Measurements from ENCODE around the gene PAM. TPM values are rescaled to one million over a fixed set of nuclear protein-coding genes. Genes with fewer than 3 reads are reported as not detected.

PAM gene
- total RNA-seq, 4 donors from 2014 or later, result 73.0 to 181 (median 138) TPM

- H3K36me3 ChIP-seq, result no peaks in the 10 kb centered on the region
- intact Hi-C loops (cut with DNase I; ENCODE audit: low total_unique reads), result no loop called here
- no peak for DNase-seq
- in situ Hi-C loops (cut with MboI; ENCODE audit: low pct_ligation_motif_present in 1 of 4, low pct_unique_long_range_greater_than_20kb in 1 of 4, low sequenced_read_pairs in 3 of 4), result no loop called here
- no peak overlapping the region for H3K27ac ChIP-seq
- H3K4me1 ChIP-seq, result peaks cover 0 to 22% (median 12%) of the 10 kb centered on the region in 4 donors
- H3K9me3 ChIP-seq, result no peaks in the 10 kb centered on the region
- TF ChIP-seq CTCF (IDR thresholded peaks at IDR 0.05) (no peak), POLR2A (IDR thresholded peaks at IDR 0.05) (no peak), POLR2AphosphoS5 (IDR thresholded peaks at IDR 0.05) (no peak), EP300 (IDR thresholded peaks at IDR 0.05; ENCODE audit: low read depth) (no peak)
- no peaks in the 10 kb centered on the region for H3K27me3 ChIP-seq
- H3K4me3 ChIP-seq, result no peak overlapping the region
- 78 to 91% methylated on average over 3 to 4 of the region's 4 CpGs for WGBS, 2 donors (ENCODE audit: low coverage in 1 of 2)
Measured at GRCh38 chr5:102809033-102809432, 53.9 kb downstream of the PAM start.

DNA sequence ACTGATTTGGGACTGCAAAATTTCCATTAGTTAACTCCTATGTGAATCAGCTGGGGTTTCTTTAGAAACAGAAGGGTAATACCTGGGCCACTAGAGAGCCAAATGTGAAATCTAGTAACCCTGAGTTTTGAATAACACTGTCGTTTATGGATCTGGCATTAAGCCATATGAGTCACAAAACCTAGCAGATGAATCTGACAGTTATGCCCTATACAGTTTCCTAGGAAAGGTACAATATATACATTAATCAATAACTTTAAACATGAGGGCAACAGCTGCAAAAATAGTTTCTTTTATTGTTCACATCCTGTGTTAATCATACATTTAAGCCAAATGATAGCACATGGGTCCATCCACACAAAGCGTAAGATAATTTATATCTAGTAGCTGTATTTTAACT lies 56.9 kb downstream of the PAM start:
- Histone ChIP-seq H3K27ac (no peak overlapping the region), H3K27me3 (no peaks in the 10 kb centered on the region), H3K36me3 (no peaks in the 10 kb centered on the region), H3K4me3 (no peak overlapping the region), H3K4me1 (peaks cover 0 to 35% (median 18%) of the 10 kb centered on the region in 4 donors), H3K9me3 (no peaks in the 10 kb centered on the region)
- no peak for DNase-seq
- intact Hi-C loops (cut with DNase I; ENCODE audit: low total_unique reads), result no loop called here
- in situ Hi-C loops (cut with MboI; ENCODE audit: low pct_ligation_motif_present in 1 of 4, low pct_unique_long_range_greater_than_20kb in 1 of 4, low sequenced_read_pairs in 3 of 4), result no loop called here
- WGBS, 2 donors (ENCODE audit: low coverage in 1 of 2), result 22 to 30% methylated on average over 2 of the region's 2 CpGs
- no peak for TF ChIP-seq POLR2A (IDR thresholded peaks at IDR 0.05)
- no peak for TF ChIP-seq EP300 (IDR thresholded peaks at IDR 0.05; ENCODE audit: low read depth)
- TF ChIP-seq CTCF (IDR thresholded peaks at IDR 0.05), result no peak
- TF ChIP-seq POLR2AphosphoS5 (IDR thresholded peaks at IDR 0.05), result no peak

GRCh38 chr5:102813740-102814139 lies 58.6 kb downstream of the PAM start:
- in situ Hi-C loops (cut with MboI; ENCODE audit: low pct_ligation_motif_present in 1 of 4, low pct_unique_long_range_greater_than_20kb in 1 of 4, low sequenced_read_pairs in 3 of 4) (no loop called here), intact Hi-C loops (cut with DNase I; ENCODE audit: low total_unique reads) (no loop called here)
- Histone ChIP-seq H3K4me3 (no peak overlapping the region), H3K36me3 (no peaks in the 10 kb centered on the region), H3K27ac (no peak overlapping the region), H3K27me3 (no peaks in the 10 kb centered on the region), H3K4me1 (peaks cover 0 to 24% (median 13%) of the 10 kb centered on the region in 4 donors), H3K9me3 (no peaks in the 10 kb centered on the region)
- no peak for TF ChIP-seq POLR2A (IDR thresholded peaks at IDR 0.05)
- no peak for TF ChIP-seq EP300 (IDR thresholded peaks at IDR 0.05; ENCODE audit: low read depth)
- TF ChIP-seq CTCF (IDR thresholded peaks at IDR 0.05), result no peak
- no peak for TF ChIP-seq POLR2AphosphoS5 (IDR thresholded peaks at IDR 0.05)
- WGBS, 2 donors (ENCODE audit: low coverage in 1 of 2), result 0 to 33% methylated on average over 1 of the region's 1 CpG
- DNase-seq, result no peak

DNA sequence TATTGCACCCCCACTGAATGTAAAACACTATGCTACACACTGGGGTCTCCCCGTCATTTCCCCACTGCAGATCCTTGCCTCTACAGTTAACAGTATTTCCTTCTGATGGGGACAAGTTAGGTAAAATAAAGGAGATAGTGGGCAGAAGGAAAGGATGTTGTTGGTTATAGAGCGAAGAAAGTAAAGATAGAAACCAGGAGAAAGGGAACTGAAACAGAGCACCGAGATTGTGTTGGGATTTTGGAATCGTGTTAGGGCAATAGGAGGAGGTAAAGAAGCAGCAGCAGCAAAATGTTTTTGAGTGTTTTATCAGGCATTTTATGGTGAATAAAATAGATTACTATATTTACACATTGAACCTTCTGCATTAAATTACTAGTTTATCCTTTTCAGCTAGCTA lies 60.0 kb downstream of the PAM start:
- H3K36me3 ChIP-seq, result no peaks in the 10 kb centered on the region
- H3K9me3 ChIP-seq, result no peaks in the 10 kb centered on the region
- in situ Hi-C loops (cut with MboI; ENCODE audit: low pct_ligation_motif_present in 1 of 4, low pct_unique_long_range_greater_than_20kb in 1 of 4, low sequenced_read_pairs in 3 of 4), result no loop called here
- H3K4me3 ChIP-seq, result no peak overlapping the region
- TF ChIP-seq CTCF (IDR thresholded peaks at IDR 0.05) (no peak), POLR2A (IDR thresholded peaks at IDR 0.05) (no peak), POLR2AphosphoS5 (IDR thresholded peaks at IDR 0.05) (no peak), EP300 (IDR thresholded peaks at IDR 0.05; ENCODE audit: low read depth) (no peak)
- no peaks in the 10 kb centered on the region for H3K27me3 ChIP-seq
- H3K27ac ChIP-seq, result no peak overlapping the region
- intact Hi-C loops (cut with DNase I; ENCODE audit: low total_unique reads), result no loop called here
- 73 to 80% methylated on average over 3 to 4 of the region's 4 CpGs for WGBS, 2 donors (ENCODE audit: low coverage in 1 of 2)
- H3K4me1 ChIP-seq, result peaks cover 0 to 24% (median 13%) of the 10 kb centered on the region in 4 donors
- DNase-seq, result no peak

Data from transverse colon (tissue), 4 donors.